HG03571 (cell line): ENCODE measurements around the gene DOC2B.
"Not testable (repeated sequence)": the region's sequence is repeated elsewhere in the genome, so short reads cannot be mapped to it uniquely, and the experiment has no call there.

Experiments used
- ATAC-seq: cut with Tn5 transposase; IDR thresholded peaks from one replicate; pipeline ENCODE4 v1.9.1; 2021; ENCODE audit not compliant: unreplicated experiment

The DOC2B gene

GRCh38 chr17:193426-193810 lies 12.0 kb upstream of the DOC2B start:
- no peak for ATAC-seq

- ATAC-seq, result no peak
Measured at GRCh38 chr17:192666-193425, 11.4 kb upstream of the DOC2B start.

- no peak for ATAC-seq
Measured at GRCh38 chr17:189444-189843, 8.0 kb upstream of the DOC2B start.

GRCh38 chr17:187130-187529 lies 5.7 kb upstream of the DOC2B start:
- no peak for ATAC-seq

GRCh38 chr17:185445-186138 lies 4.1 kb upstream of the DOC2B start:
- no peak for ATAC-seq

- ATAC-seq, result no peak
Measured at GRCh38 chr17:183021-183420, 1.6 kb upstream of the DOC2B start.

GRCh38 chr17:182050-182751 lies 751 bp upstream of the DOC2B start:
- ATAC-seq, result no peak

- ATAC-seq, result no peak
Measured at GRCh38 chr17:180381-181244, 837 bp downstream of the DOC2B start.

- ATAC-seq, result no peak
Measured at GRCh38 chr17:179781-180380, 1.6 kb downstream of the DOC2B start.

- ATAC-seq, result no peak
Measured at GRCh38 chr17:179066-179432, 2.4 kb downstream of the DOC2B start.

GRCh38 chr17:178292-179065 lies 3.0 kb downstream of the DOC2B start:
- ATAC-seq, result no peak

GRCh38 chr17:177762-178161 lies 3.7 kb downstream of the DOC2B start:
- ATAC-seq, result no peak

GRCh38 chr17:177155-177554 lies 4.3 kb downstream of the DOC2B start:
- ATAC-seq, result no peak

GRCh38 chr17:173166-173911 lies 8.1 kb downstream of the DOC2B start:
- ATAC-seq, result no peak

- no peak for ATAC-seq
Measured at GRCh38 chr17:172401-172800, 9.0 kb downstream of the DOC2B start.

- no peak for ATAC-seq
Measured at GRCh38 chr17:171871-172270, 9.6 kb downstream of the DOC2B start.

- no peak for ATAC-seq
Measured at GRCh38 chr17:170130-170670, 11.2 kb downstream of the DOC2B start.

GRCh38 chr17:168614-169013 lies 12.8 kb downstream of the DOC2B start:
- not testable (repeated sequence) for ATAC-seq

GRCh38 chr17:165939-166338 lies 15.5 kb downstream of the DOC2B start:
- no peak for ATAC-seq
